Upper lobe of left lung (tissue), 6 donors: Measurements from ENCODE around the gene STIM1. TPM values are rescaled to one million over a fixed set of nuclear protein-coding genes. Genes with fewer than 3 reads are reported as not detected.
A peak's percentile ranks its signal among the peaks of the same experiment; 100 is the strongest.

Experiments
- ATAC-seq, 2 donors: fragments of 200-7000 bp; cut with Tn5 transposase; one replicate each; pipeline ENCODE4 v1.9.1; 2022; ENCODE audit warnings: mild to moderate bottlenecking in 2 of 2, moderate library complexity in 2 of 2; ENCODE audit not compliant: low FRiP score in 2 of 2
- DNase-seq, 2 donors: peaks; one replicate each; pipeline ENCODE4 v3.0.0-alpha.2; 2019 to 2020
- H3K27ac ChIP-seq, 4 donors: fragments of 200-600 bp; sonication (generic); one replicate each; pipeline ENCODE4 v1.5.1; 2016 to 2019
- H3K27me3 ChIP-seq, 4 donors: fragments of 200-600 bp; sonication (generic); one replicate each; pipeline ENCODE4 v1.5.1; 2017 to 2019
- H3K36me3 ChIP-seq, 4 donors: fragments of 200-600 bp; sonication (generic); one replicate each; pipeline ENCODE4 v1.5.1; 2016 to 2019
- H3K4me1 ChIP-seq, 4 donors: fragments of 200-600 bp; sonication (generic); one replicate each; pipeline ENCODE4 v1.5.1; 2018 to 2019
- H3K4me3 ChIP-seq, 4 donors: fragments of 200-600 bp; sonication (generic); one replicate each; pipeline ENCODE4 v1.5.1; 2017 to 2019; ENCODE audit warnings: mild to moderate bottlenecking in 2 of 4, moderate library complexity in 1 of 4
- H3K9me3 ChIP-seq, 4 donors: fragments of 200-600 bp; sonication (generic); one replicate each; pipeline ENCODE4 v1.5.1; 2018 to 2019
- EP300 ChIP-seq, 4 donors: sonication (generic); formaldehyde crosslinking; IDR thresholded peaks; one replicate each; pipeline ENCODE4 v1.5.1; 2017; ENCODE audit warnings: antibody characterized with exemption in 4 of 4, control low read depth in 2 of 4
- POLR2A ChIP-seq, 4 donors: fragments of 450-650 bp; IDR thresholded peaks; one replicate each; pipeline ENCODE4 v1.5.1; 2016 to 2017; ENCODE audit warnings: antibody characterized with exemption in 4 of 4, mild to moderate bottlenecking in 2 of 4
- POLR2AphosphoS5 ChIP-seq, 2 donors: sonication (generic); formaldehyde crosslinking; IDR thresholded peaks; one replicate each; pipeline ENCODE4 v1.5.1; 2017; ENCODE audit warnings: antibody characterized with exemption in 2 of 2
- WGBS, 2 donors: methylation state at CpG; one replicate each; pipeline ENCODE4 v1.1.5; 2017 to 2018; 5-methylcytosine and 5-hydroxymethylcytosine counted together
- total RNA-seq, 6 donors: library from RNA; depleted of rRNA in 4 of 6; stranded (reverse); fragments of >200 nt in 4 of 6; gene quantifications; one replicate each; pipeline versions ENCODE4 v1.1.0 to v1.2.1, GENCODE V29; 2016 to 2021
- TF ChIP-seq, protein P1 (sequence below), 6 experiments: fragments of 450-650 bp in 4 of 6; fragments of 200-600 bp in 2 of 6; sonication (generic) in 2 of 6; IDR thresholded peaks; one replicate each; pipeline ENCODE4 v1.5.1; 2016 to 2019; ENCODE audit warnings: antibody characterized with exemption in 6 of 6
- donor health status: DM: no; HTN: no; CAD: no; lungs with moderate emphysema.
- donor health status: DM: no; HTN: yes; CAD: no; lungs with severe emphysema.

STIM1 gene
- total RNA-seq, 6 donors from 2014 or later: 39.7 to 81.8 (median 56.5) TPM

DNA sequence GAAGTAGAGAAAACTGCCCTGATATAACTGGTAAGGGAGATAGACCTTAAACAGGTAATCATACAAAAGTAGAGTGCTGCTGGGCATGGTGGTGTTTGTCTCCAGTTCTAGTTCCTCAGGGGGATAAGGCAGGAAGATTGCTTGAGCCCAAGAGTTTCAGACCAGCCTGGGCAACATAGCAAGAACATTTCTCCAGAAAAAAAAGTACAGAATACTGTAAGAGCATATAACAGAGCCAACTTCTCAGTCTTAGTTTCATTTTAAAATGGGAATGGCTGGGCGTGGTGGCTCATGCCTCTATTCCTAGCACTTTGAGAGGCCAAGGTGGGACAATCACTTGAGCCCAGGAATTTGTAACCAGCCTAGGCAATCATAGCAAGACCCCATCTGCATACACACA is 10.2 kb upstream of the STIM1 start:
- TF ChIP-seq, protein P1, sequence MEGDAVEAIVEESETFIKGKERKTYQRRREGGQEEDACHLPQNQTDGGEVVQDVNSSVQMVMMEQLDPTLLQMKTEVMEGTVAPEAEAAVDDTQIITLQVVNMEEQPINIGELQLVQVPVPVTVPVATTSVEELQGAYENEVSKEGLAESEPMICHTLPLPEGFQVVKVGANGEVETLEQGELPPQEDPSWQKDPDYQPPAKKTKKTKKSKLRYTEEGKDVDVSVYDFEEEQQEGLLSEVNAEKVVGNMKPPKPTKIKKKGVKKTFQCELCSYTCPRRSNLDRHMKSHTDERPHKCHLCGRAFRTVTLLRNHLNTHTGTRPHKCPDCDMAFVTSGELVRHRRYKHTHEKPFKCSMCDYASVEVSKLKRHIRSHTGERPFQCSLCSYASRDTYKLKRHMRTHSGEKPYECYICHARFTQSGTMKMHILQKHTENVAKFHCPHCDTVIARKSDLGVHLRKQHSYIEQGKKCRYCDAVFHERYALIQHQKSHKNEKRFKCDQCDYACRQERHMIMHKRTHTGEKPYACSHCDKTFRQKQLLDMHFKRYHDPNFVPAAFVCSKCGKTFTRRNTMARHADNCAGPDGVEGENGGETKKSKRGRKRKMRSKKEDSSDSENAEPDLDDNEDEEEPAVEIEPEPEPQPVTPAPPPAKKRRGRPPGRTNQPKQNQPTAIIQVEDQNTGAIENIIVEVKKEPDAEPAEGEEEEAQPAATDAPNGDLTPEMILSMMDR (IDR thresholded peaks at IDR 0.05): no peak
- no peak for TF ChIP-seq POLR2AphosphoS5 (IDR thresholded peaks at IDR 0.05)
- no peak for TF ChIP-seq POLR2A (IDR thresholded peaks at IDR 0.05)
- TF ChIP-seq EP300 (IDR thresholded peaks at IDR 0.05): no peak

DNA sequence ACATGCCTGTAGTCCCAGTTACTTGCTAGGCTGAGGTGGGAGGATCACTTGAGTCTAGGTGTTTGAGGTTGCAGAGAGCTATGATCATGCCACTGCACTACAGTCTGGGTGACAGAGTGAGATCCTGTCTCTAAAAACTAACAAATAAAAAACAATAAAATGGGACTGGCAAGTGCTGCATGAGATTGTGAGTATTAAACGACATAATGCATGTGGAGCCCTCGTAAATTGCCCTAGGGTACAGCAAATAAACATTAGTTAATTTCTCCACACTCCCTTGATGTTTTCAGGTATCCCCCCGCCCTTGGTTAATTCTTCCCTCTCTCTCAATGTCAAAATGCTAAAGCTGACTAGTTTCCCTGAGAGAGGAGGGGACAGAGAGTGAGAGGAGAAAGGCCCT is 9.8 kb upstream of the STIM1 start:
- H3K9me3 ChIP-seq: no peaks in the 10 kb centered on the region
- TF ChIP-seq EP300 (IDR thresholded peaks at IDR 0.05) (no peak), POLR2AphosphoS5 (IDR thresholded peaks at IDR 0.05) (no peak), POLR2A (IDR thresholded peaks at IDR 0.05) (no peak)
- TF ChIP-seq, protein P1 (IDR thresholded peaks at IDR 0.05): no peak
- no peaks in the 10 kb centered on the region for H3K36me3 ChIP-seq
- 86 to 89% methylated on average over 3 of the region's 3 CpGs for WGBS, 2 donors
- DNase-seq (no peak), ATAC-seq (no peak)
- peaks cover 0 to 6% (median 4%) of the 10 kb centered on the region in 4 donors for H3K4me1 ChIP-seq
- H3K27ac ChIP-seq: no peak overlapping the region
- no peaks in the 10 kb centered on the region for H3K27me3 ChIP-seq
- no peak overlapping the region for H3K4me3 ChIP-seq

More for the DNA sequence above, 10.2 kb upstream of the STIM1 start:
- 83 to 100% methylated on average over 1 of the region's 1 CpG for WGBS, 2 donors
- ATAC-seq (no peak), DNase-seq (no peak)
- Histone ChIP-seq H3K9me3 (no peaks in the 10 kb centered on the region), H3K27ac (no peak overlapping the region), H3K4me1 (peaks cover 0 to 6% (median 4%) of the 10 kb centered on the region in 4 donors), H3K36me3 (no peaks in the 10 kb centered on the region), H3K27me3 (no peaks in the 10 kb centered on the region), H3K4me3 (no peak overlapping the region)

DNA sequence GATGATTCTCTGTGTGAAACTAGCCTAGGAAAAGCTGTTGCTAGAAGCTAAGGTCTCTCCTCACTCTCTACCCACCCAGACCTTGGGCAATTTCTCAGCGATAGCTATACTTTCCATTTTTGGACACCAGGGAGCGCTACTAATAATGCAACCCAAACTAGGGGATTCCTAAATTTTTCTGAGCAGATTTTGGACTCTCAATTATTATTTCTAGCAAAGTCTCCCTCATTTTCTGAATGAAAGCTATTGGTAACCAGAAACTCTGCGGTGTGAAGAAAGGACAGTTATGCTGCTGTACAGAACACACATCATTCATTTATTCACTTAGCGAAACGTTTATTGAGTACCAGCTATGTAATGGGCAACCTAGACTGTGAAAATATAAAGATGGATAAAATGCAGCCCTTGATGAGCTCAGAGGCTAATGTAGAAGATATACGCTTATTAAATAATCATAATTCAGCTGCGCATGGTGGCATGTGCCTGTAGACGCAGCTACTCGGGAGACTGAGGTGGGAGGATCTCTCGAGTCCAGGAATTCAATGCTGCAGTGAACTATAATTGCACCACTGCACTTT is 6.1 kb upstream of the STIM1 start:
- no peak overlapping the region for H3K4me3 ChIP-seq
- H3K9me3 ChIP-seq: no peaks in the 10 kb centered on the region
- DNase-seq (no peak), ATAC-seq (peak; percentile 73 to 83)
- 62 to 64% methylated on average over 10 of the region's 10 CpGs for WGBS, 2 donors
- no peak for TF ChIP-seq EP300 (IDR thresholded peaks at IDR 0.05)
- TF ChIP-seq, protein P1 (IDR thresholded peaks at IDR 0.05): peak; percentile 57 to 74 (median 67)
- no peak for TF ChIP-seq POLR2A (IDR thresholded peaks at IDR 0.05)
- H3K36me3 ChIP-seq: no peaks in the 10 kb centered on the region
- no peak overlapping the region for H3K27ac ChIP-seq
- no peaks in the 10 kb centered on the region for H3K27me3 ChIP-seq
- peaks cover 2 to 8% (median 6%) of the 10 kb centered on the region in 4 donors for H3K4me1 ChIP-seq

GRCh38 chr11:3853545-3853842 is 2.0 kb upstream of the STIM1 start:
- DNase-seq: no peak
- no peaks in the 10 kb centered on the region for H3K27me3 ChIP-seq
- H3K36me3 ChIP-seq: no peaks in the 10 kb centered on the region
- H3K4me1 ChIP-seq: peaks cover 28 to 36% (median 31%) of the 10 kb centered on the region in 4 donors
- H3K27ac ChIP-seq: peak overlapping the region in 3 of 4 donors; percentile 93 to 99 (median 97)
- TF ChIP-seq EP300 (IDR thresholded peaks at IDR 0.05) (no peak), POLR2A (IDR thresholded peaks at IDR 0.05) (no peak), POLR2AphosphoS5 (IDR thresholded peaks at IDR 0.05) (no peak)
- TF ChIP-seq, protein P1 (IDR thresholded peaks at IDR 0.05): no peak
- ATAC-seq: no peak
- no peak overlapping the region for H3K4me3 ChIP-seq
- 89 to 97% methylated on average over 1 of the region's 1 CpG for WGBS, 2 donors
- no peaks in the 10 kb centered on the region for H3K9me3 ChIP-seq
